H1 (cell line): ENCODE results near the gene BORCS6. TPM values are rescaled to one million over a fixed set of nuclear protein-coding genes. Genes with fewer than 3 reads are reported as not detected.
A peak's percentile ranks its signal among the peaks of the same experiment; 100 is the strongest.

Experiments
- CEBPB ChIP-seq: IDR thresholded peaks from 2 replicates; pipeline ENCODE4 v1.6.1; 2012; ENCODE audit warnings: low read depth, low read length
- CREB1 ChIP-seq: IDR thresholded peaks from 2 replicates; pipeline ENCODE4 v1.6.1; 2012; ENCODE audit warnings: inconsistent platforms
- KDM5A ChIP-seq: fragments of 200-600 bp; IDR thresholded peaks from 2 replicates; pipeline ENCODE4 v1.7.1; 2012; ENCODE audit warnings: mild to moderate bottlenecking, low read length, inconsistent platforms, mixed read lengths
- SAP30 ChIP-seq: fragments of 300-600 bp; sonication (generic); IDR thresholded peaks from 2 replicates; pipeline ENCODE4 v1.7.1; 2012; ENCODE audit warnings: low read length, moderate library complexity, mild to moderate bottlenecking, inconsistent platforms; ENCODE audit not compliant: insufficient read depth, insufficient replicate concordance
- SP4 ChIP-seq: IDR thresholded peaks from 2 replicates; pipeline ENCODE4 v1.6.1; 2012; ENCODE audit warnings: low read length, inconsistent platforms
- TEAD4 ChIP-seq: IDR thresholded peaks from 2 replicates; pipeline ENCODE4 v1.6.1; 2012; ENCODE audit warnings: low read depth, low read length, inconsistent platforms, mixed read lengths
- ZNF274 ChIP-seq: IDR thresholded peaks from 2 replicates; pipeline ENCODE4 v1.7.0; 2012; ENCODE audit warnings: low read length, borderline replicate concordance; ENCODE audit errors: extremely low read depth
- polyA plus RNA-seq, 7 experiments: library from polyadenylated mRNA; depleted of rRNA in 3 of 7; stranded (reverse) in 5 of 7; unstranded in 2 of 7; fragments of >200 nt in 5 of 7; fragments of 200-250 nt in 2 of 7; gene quantifications; 1 replicate in 5 of 7; 2 replicates in 1 of 7; 4 replicates in 1 of 7; pipeline versions ENCODE4 v1.2.1 to v1.2.3, GENCODE V29; 2011 to 2013; ENCODE audit warnings: missing spikeins in 2 of 7, mixed read lengths in 2 of 7
- total RNA-seq: library from RNA; stranded (reverse); fragmentation: NEBNext Ultra II Directional; extraction: Animal tissue kit (Norgen Biotek cat#: 25700); gene quantifications from 2 replicates; pipeline ENCODE4 v1.2.1, GENCODE V29; 2021
- TF ChIP-seq, protein P1 (sequence below): IDR thresholded peaks from 2 replicates; pipeline ENCODE4 v1.6.1; 2012; ENCODE audit warnings: inconsistent platforms
- TF ChIP-seq, protein P2 (sequence below): IDR thresholded peaks from 2 replicates; pipeline ENCODE4 v1.6.1; 2011; ENCODE audit warnings: low read depth, mild to moderate bottlenecking, low read length; ENCODE audit not compliant: insufficient read depth

BORCS6 gene
- total and polyA plus RNA-seq, 2 of the 8 experiments (the other 6 are each of a cell fraction or from before 2014, with no cell fraction given) = 3.3 to 3.6 TPM

DNA sequence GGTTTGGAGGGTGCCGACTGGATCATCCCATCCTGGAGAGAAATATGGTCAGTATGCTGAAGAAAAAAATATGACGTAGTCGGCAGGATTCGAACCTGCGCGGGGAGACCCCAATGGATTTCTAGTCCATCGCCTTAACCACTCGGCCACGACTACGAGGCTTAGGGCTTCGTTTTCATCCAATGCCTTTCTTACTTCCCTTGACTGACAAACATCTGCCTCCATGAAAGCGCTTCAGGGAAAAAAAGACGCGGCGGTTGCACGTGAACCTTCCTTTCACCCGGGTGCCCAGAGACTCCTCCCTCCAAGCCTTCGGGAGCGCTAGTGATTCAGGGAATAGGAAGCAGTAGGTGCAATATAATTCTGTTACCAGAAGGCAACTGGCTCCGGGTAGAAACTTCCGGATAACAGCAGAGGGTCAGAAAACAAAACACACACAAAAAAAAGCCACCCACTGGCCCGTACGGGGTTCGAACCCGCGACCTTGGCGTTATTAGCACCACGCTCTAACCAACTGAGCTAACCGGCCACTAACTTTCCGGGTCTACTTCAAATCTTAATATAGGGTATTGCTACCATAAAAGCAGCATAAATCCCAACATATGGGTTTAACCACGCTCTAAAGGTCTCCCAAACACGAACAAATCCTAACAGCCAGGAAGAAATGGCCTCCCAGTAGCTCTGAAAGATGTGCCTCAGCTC, 36.7 kb upstream of the BORCS6 start (continued):
- TF ChIP-seq SP4 (peak; percentile 69; the same call in 1 of the 2 replicates), TEAD4 (0 out of 2 replicates have a peak, but pooled peaks have one; percentile 15), CEBPB (no peak), SAP30 (no peak), ZNF274 (no peak), CREB1 (0 out of 2 replicates have a peak, but pooled peaks have one; percentile 25), KDM5A (no peak)
- TF ChIP-seq, protein P1, sequence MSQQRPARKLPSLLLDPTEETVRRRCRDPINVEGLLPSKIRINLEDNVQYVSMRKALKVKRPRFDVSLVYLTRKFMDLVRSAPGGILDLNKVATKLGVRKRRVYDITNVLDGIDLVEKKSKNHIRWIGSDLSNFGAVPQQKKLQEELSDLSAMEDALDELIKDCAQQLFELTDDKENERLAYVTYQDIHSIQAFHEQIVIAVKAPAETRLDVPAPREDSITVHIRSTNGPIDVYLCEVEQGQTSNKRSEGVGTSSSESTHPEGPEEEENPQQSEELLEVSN = no peak
- TF ChIP-seq, protein P2, sequence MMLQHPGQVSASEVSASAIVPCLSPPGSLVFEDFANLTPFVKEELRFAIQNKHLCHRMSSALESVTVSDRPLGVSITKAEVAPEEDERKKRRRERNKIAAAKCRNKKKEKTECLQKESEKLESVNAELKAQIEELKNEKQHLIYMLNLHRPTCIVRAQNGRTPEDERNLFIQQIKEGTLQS = no peak
